AG04450 (cell line): ENCODE results near the gene ZNF593. TPM values are rescaled to one million over a fixed set of nuclear protein-coding genes. Genes with fewer than 3 reads are reported as not detected.

Experiments
- CTCF ChIA-PET: fragments of 300-600, 350-600 bp; formaldehyde crosslinking; extraction: SDS; loops from one replicate; lab custom pipeline; 2022; ENCODE audit warnings: antibody characterized with exemption, inconsistent platforms; lab: Charles Lee
- POLR2A ChIA-PET: fragments of 350-600 bp; formaldehyde crosslinking; extraction: SDS; loops from one replicate; lab custom pipeline; 2021; ENCODE audit warnings: antibody characterized with exemption, inconsistent platforms; lab: Yijun Ruan, JAX
- DNase-seq: peaks from one replicate; pipeline ENCODE4 v3.0.0-alpha.2; 2011; ENCODE audit warnings: low read depth, low spot score
- H3K27ac ChIP-seq: one replicate; pipeline ENCODE4 v1.5.1; 2012; ENCODE audit warnings: low read depth, low read length, control low read depth
- H3K27me3 ChIP-seq: one replicate; pipeline ENCODE4 v1.6.0; 2012; ENCODE audit warnings: low read length; ENCODE audit not compliant: control insufficient read depth, insufficient read depth
- H3K4me3 ChIP-seq: 2 replicates; pipeline ENCODE4 v1.5.1; 2011; ENCODE audit warnings: mild to moderate bottlenecking, low read depth, low read length, control low read depth
- H3K9me3 ChIP-seq: 2 replicates; pipeline ENCODE4 v1.5.1; 2012; ENCODE audit warnings: low read length; ENCODE audit not compliant: control insufficient read depth, insufficient read depth
- CTCF ChIP-seq: IDR thresholded peaks from 2 replicates; pipeline ENCODE4 v1.5.1; 2011; ENCODE audit warnings: low read depth, low read length, control low read depth, inconsistent platforms
- polyA plus RNA-seq: library from polyadenylated mRNA; depleted of rRNA; stranded (reverse); fragments of >200 nt; gene quantifications from 2 replicates; pipeline ENCODE4 v1.2.3, GENCODE V29; 2011

The ZNF593 gene
- polyA plus RNA-seq, 1 experiment: 19.7 TPM

- Histone ChIP-seq H3K27me3 (peaks cover 13% of the 10 kb centered on the region), H3K27ac (no peak overlapping the region), H3K9me3 (no peaks in the 10 kb centered on the region), H3K4me3 (no peak overlapping the region)
- ChIA-PET CTCF (interaction anchor here (1.0 to 4.5 kb wide), 4 partner anchors 9 to 232 kb away, joined by 3 to 25 read pairs (median 4); no protein-coding TSS in a partner anchor), POLR2A (interaction anchor here (0.5 kb wide), 1 partner anchor 1027 kb away, joined by 7 read pairs; the partner anchor contains the start of gene SLC9A1)
- no peak for TF ChIP-seq CTCF
- no peak for DNase-seq
These were observed 42.2 kb upstream of the ZNF593 start for GRCh38 chr1:26127235-26128163.

GRCh38 chr1:26129778-26130177 lies 39.9 kb upstream of the ZNF593 start:
- no peak overlapping the region for H3K27ac ChIP-seq
- H3K27me3 ChIP-seq: peaks cover 13% of the 10 kb centered on the region
- no peak for TF ChIP-seq CTCF
- no peak for DNase-seq
- ChIA-PET POLR2A (no interaction called here), CTCF (interaction anchor here (1.7 to 4.5 kb wide), 2 partner anchors 15 to 234 kb away, joined by 3 to 25 read pairs; no protein-coding TSS in a partner anchor)
- H3K9me3 ChIP-seq: no peaks in the 10 kb centered on the region
- H3K4me3 ChIP-seq: no peak overlapping the region

DNA sequence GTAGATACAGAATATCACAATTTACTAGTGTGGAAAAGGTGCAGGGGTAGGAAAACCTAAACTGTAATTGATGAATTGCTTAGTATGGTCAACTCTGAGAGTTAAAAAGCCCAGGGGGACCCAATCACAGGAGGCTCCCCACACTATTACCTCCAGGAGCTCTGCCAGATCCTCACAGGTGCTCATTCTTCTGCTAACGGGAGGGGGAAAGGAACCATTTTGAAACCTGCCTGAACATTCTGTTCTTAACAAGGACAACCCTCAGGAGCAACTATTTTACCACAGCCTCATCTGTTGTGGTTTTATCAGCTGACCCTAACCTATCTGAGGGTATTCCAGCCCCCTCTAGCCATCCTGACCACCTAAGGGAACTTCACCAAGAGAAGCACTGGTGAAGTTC lies 39.0 kb upstream of the ZNF593 start:
- CTCF ChIA-PET: interaction anchor here (0.7 to 1.7 kb wide), 3 partner anchors 16 to 235 kb away, joined by 3 read pairs; partner anchors contain the start of gene ZNF593
- no peak overlapping the region for H3K4me3 ChIP-seq
- no peak for DNase-seq
- peaks cover 13% of the 10 kb centered on the region for H3K27me3 ChIP-seq
- POLR2A ChIA-PET: no interaction called here
- H3K9me3 ChIP-seq: no peaks in the 10 kb centered on the region
- H3K27ac ChIP-seq: no peak overlapping the region
- no peak for TF ChIP-seq CTCF

- no peak overlapping the region for H3K27ac ChIP-seq
- no peak for DNase-seq
- ChIA-PET POLR2A (no interaction called here), CTCF (interaction anchor here (0.7 to 1.8 kb wide), 3 partner anchors 13 to 102 kb away, joined by 3 to 8 read pairs (median 3); partner anchors contain the start of gene CEP85)
- H3K9me3 ChIP-seq: no peaks in the 10 kb centered on the region
- TF ChIP-seq CTCF: no peak
- H3K27me3 ChIP-seq: peaks cover 13% of the 10 kb centered on the region
- no peak overlapping the region for H3K4me3 ChIP-seq
These were observed 37.4 kb upstream of the ZNF593 start for GRCh38 chr1:26132128-26132833.
